Measurements from ENCODE around the gene SLC43A1. TPM values are rescaled to one million over a fixed set of nuclear protein-coding genes. Genes with fewer than 3 reads are reported as not detected.

SLC43A1 gene
- total RNA-seq, 1 donor from 2014 or later = 5.2 TPM

GRCh38 chr11:57546451-57546850 is 30.9 kb upstream of the SLC43A1 start:
- H3K4me1 Mint-ChIP-seq (ENCODE audit: low read depth, unreplicated experiment) = no peaks in the 10 kb centered on the region
- DNase-seq = no peak
- H3K36me3 Mint-ChIP-seq (ENCODE audit: unreplicated experiment) = no peaks in the 10 kb centered on the region
- H3K27ac Mint-ChIP-seq (ENCODE audit: unreplicated experiment) = no peak overlapping the region
- no peak overlapping the region for H3K4me3 Mint-ChIP-seq (ENCODE audit: unreplicated experiment)
- H3K27me3 Mint-ChIP-seq (ENCODE audit: unreplicated experiment) = peaks cover 2% of the 10 kb centered on the region
- TF ChIP-seq CTCF (IDR thresholded peaks at IDR 0.05; ENCODE audit: partially characterized antibody, unreplicated experiment) = no peak
- H3K9me3 Mint-ChIP-seq (ENCODE audit: unreplicated experiment) = peaks cover 6% of the 10 kb centered on the region

GRCh38 chr11:57545883-57546282 is 30.4 kb upstream of the SLC43A1 start:
- peaks cover 7% of the 10 kb centered on the region for H3K9me3 Mint-ChIP-seq (ENCODE audit: unreplicated experiment)
- H3K27me3 Mint-ChIP-seq (ENCODE audit: unreplicated experiment) = peaks cover 2% of the 10 kb centered on the region
- no peak overlapping the region for H3K4me3 Mint-ChIP-seq (ENCODE audit: unreplicated experiment)
- no peak for TF ChIP-seq CTCF (IDR thresholded peaks at IDR 0.05; ENCODE audit: partially characterized antibody, unreplicated experiment)
- no peaks in the 10 kb centered on the region for H3K36me3 Mint-ChIP-seq (ENCODE audit: unreplicated experiment)
- H3K27ac Mint-ChIP-seq (ENCODE audit: unreplicated experiment) = no peak overlapping the region
- H3K4me1 Mint-ChIP-seq (ENCODE audit: low read depth, unreplicated experiment) = no peaks in the 10 kb centered on the region
- no peak for DNase-seq

- DNase-seq = no peak
- Mint-ChIP-seq H3K4me3 (ENCODE audit: unreplicated experiment) (no peak overlapping the region), H3K4me1 (ENCODE audit: low read depth, unreplicated experiment) (no peaks in the 10 kb centered on the region), H3K36me3 (ENCODE audit: unreplicated experiment) (no peaks in the 10 kb centered on the region), H3K27me3 (ENCODE audit: unreplicated experiment) (peaks cover 2% of the 10 kb centered on the region), H3K9me3 (ENCODE audit: unreplicated experiment) (peaks cover 7% of the 10 kb centered on the region), H3K27ac (ENCODE audit: unreplicated experiment) (no peak overlapping the region)
- TF ChIP-seq CTCF (IDR thresholded peaks at IDR 0.05; ENCODE audit: partially characterized antibody, unreplicated experiment) = no peak
These were observed 29.1 kb upstream of the SLC43A1 start for GRCh38 chr11:57544566-57544965.

GRCh38 chr11:57543593-57543992 is 28.1 kb upstream of the SLC43A1 start:
- Mint-ChIP-seq H3K4me3 (ENCODE audit: unreplicated experiment) (no peak overlapping the region), H3K27ac (ENCODE audit: unreplicated experiment) (no peak overlapping the region), H3K9me3 (ENCODE audit: unreplicated experiment) (peaks cover 7% of the 10 kb centered on the region), H3K36me3 (ENCODE audit: unreplicated experiment) (no peaks in the 10 kb centered on the region), H3K27me3 (ENCODE audit: unreplicated experiment) (peaks cover 2% of the 10 kb centered on the region), H3K4me1 (ENCODE audit: low read depth, unreplicated experiment) (no peaks in the 10 kb centered on the region)
- no peak for TF ChIP-seq CTCF (IDR thresholded peaks at IDR 0.05; ENCODE audit: partially characterized antibody, unreplicated experiment)
- no peak for DNase-seq

GRCh38 chr11:57542582-57542981 is 27.1 kb upstream of the SLC43A1 start:
- no peaks in the 10 kb centered on the region for H3K4me1 Mint-ChIP-seq (ENCODE audit: low read depth, unreplicated experiment)
- peaks cover 5% of the 10 kb centered on the region for H3K27me3 Mint-ChIP-seq (ENCODE audit: unreplicated experiment)

More at GRCh38 chr11:57542582-57542981, 27.1 kb upstream of the SLC43A1 start:
- no peak overlapping the region for H3K27ac Mint-ChIP-seq (ENCODE audit: unreplicated experiment)
- peaks cover 7% of the 10 kb centered on the region for H3K9me3 Mint-ChIP-seq (ENCODE audit: unreplicated experiment)
- no peaks in the 10 kb centered on the region for H3K36me3 Mint-ChIP-seq (ENCODE audit: unreplicated experiment)
- TF ChIP-seq CTCF (IDR thresholded peaks at IDR 0.05; ENCODE audit: partially characterized antibody, unreplicated experiment) = no peak
- H3K4me3 Mint-ChIP-seq (ENCODE audit: unreplicated experiment) = peak overlapping the region; percentile 7
- no peak for DNase-seq

All from glutamatergic neuron (in vitro differentiated cells).